AG09309 (cell line): ENCODE measurements around the gene SLC37A4.
A peak's percentile ranks its signal among the peaks of the same experiment; 100 is the strongest.
"Not testable (repeated sequence)": the region's sequence is repeated elsewhere in the genome, so short reads cannot be mapped to it uniquely, and the experiment has no call there.

Experiments
- DNase-seq: peaks from one replicate; pipeline ENCODE4 v3.0.0-alpha.2; 2010; ENCODE audit warnings: low read depth
- H3K4me3 ChIP-seq: 2 replicates; pipeline ENCODE4 v1.5.1; 2011; ENCODE audit warnings: mild to moderate bottlenecking, low read depth, low read length, moderate library complexity; ENCODE audit not compliant: control insufficient read depth
- TF ChIP-seq, protein P1 (sequence below): IDR thresholded peaks from 2 replicates; pipeline ENCODE4 v1.5.1; 2011; ENCODE audit warnings: mild to moderate bottlenecking, low read depth, low read length, inconsistent platforms; ENCODE audit not compliant: insufficient read depth, control insufficient read depth; ENCODE audit errors: missing control alignments

Gene SLC37A4

DNA sequence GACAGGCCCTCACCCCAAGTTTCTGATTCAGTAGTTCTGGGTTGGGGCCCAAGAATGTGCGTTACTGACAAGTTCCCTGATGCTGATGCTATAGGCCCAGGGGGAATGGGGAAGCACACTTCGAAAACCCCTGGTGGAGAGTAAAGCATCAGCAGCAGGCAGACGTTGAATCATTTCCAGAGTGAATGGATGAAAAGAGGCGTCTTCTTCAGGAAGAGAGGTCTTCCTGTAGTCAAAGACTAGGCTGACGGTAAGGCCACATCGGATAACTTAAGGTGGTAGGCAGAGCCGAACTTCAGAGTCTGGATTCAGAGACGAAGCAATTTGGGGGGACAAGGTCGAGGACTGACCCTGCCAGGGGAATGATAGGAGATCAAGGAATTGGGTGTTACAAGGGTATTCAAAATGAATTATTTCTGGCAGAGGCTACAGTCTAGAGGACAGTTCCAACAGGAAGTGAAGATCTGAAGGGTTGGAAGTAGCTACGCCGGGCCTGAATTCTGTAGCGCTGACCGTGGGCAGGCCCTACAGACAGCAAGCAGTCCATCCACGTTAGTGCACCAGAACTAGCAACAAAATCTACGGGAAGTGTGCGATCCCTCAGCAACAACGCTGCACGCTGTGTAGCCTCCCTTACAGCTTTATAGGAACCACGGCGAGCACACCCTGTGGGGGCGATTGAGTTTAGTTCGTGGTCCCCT lies 33.6 kb downstream of the SLC37A4 start:
- TF ChIP-seq, protein P1, sequence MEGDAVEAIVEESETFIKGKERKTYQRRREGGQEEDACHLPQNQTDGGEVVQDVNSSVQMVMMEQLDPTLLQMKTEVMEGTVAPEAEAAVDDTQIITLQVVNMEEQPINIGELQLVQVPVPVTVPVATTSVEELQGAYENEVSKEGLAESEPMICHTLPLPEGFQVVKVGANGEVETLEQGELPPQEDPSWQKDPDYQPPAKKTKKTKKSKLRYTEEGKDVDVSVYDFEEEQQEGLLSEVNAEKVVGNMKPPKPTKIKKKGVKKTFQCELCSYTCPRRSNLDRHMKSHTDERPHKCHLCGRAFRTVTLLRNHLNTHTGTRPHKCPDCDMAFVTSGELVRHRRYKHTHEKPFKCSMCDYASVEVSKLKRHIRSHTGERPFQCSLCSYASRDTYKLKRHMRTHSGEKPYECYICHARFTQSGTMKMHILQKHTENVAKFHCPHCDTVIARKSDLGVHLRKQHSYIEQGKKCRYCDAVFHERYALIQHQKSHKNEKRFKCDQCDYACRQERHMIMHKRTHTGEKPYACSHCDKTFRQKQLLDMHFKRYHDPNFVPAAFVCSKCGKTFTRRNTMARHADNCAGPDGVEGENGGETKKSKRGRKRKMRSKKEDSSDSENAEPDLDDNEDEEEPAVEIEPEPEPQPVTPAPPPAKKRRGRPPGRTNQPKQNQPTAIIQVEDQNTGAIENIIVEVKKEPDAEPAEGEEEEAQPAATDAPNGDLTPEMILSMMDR = peak; percentile 17
- H3K4me3 ChIP-seq = peak overlapping the region; percentile 98
- DNase-seq = no peak

GRCh38 chr11:118991486-118992038 lies 39.1 kb downstream of the SLC37A4 start:
- not testable (repeated sequence) for DNase-seq

GRCh38 chr11:118988280-118988679 lies 42.4 kb downstream of the SLC37A4 start:
- DNase-seq = no peak
- no peak overlapping the region for H3K4me3 ChIP-seq
- TF ChIP-seq, protein P1 = no peak

More at GRCh38 chr11:118991486-118992038, 39.1 kb downstream of the SLC37A4 start:
- not testable (repeated sequence) for H3K4me3 ChIP-seq

DNA sequence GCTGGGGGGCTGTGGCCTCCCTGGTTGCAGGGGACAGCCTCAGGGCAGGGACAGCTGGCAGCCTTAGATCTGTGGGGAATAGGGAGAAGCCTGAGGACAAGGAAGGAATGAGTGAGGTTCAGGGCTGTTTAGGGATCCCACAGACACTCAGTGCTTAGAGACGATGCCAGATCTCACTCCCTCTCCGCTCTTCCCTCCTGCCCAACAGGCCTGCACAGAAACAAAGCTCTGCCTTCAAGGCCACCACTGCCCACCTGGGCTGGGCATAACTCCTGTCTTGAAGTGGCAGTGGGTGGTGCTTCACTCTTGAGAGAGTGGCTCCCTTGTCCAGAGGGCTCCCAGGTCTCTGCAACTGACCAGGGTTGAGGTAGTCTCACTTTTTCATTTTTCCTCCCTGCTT lies 45.9 kb downstream of the SLC37A4 start:
- TF ChIP-seq, protein P1 = no peak
- no peak overlapping the region for H3K4me3 ChIP-seq
- DNase-seq = no peak

DNA sequence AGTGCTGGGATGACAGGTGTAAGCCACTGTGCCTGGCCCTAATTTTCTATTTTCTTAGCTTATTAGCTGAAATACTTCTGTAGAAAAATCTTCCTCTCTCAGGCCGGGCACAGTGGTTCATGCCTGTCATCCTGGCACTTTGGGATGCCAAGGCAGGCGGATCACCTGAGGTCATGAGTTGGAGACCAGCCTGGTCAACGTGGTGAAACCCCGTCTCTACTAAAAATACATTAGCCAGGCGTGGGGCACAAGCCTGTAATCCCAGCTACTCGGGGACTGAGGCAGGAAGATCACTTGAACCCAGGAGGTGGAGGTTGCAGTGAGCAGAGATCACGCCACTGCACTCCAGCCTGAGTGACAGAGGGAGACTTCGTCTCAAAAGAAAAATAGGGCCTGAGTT lies 46.3 kb downstream of the SLC37A4 start:
- not testable (repeated sequence) for H3K4me3 ChIP-seq, DNase-seq

DNA sequence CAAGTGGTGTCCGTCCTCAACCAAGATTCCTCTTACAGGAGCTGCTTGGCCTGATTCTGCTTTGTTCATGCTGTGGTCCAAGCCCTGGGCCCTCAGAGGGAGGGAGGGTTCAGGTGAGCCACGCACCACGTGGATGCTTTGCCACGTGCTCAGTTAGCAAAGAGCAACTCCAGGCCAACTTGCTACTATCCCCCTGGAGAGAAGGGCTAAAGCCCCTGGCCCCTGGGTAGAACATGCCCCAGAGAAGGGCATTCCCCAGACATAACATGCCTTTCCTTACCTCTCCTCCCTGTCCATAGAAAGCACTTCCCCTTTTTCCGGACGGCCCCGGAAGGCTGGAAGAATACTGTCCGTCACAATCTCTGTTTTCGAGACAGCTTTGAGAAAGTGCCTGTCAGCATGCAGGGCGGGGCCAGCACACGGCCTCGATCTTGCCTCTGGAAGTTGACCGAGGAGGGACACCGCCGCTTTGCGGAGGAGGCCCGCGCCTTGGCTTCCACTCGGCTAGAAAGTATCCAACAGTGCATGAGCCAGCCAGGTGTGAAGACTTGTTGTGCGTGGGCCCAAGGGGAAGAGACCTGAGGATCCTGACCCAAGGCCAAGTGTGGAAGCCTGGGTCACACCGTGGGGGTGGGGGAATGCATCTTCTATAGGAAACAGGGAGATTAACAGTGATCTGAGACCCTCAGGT lies 50.3 kb downstream of the SLC37A4 start:
- TF ChIP-seq, protein P1 = no peak
- no peak for DNase-seq

DNA sequence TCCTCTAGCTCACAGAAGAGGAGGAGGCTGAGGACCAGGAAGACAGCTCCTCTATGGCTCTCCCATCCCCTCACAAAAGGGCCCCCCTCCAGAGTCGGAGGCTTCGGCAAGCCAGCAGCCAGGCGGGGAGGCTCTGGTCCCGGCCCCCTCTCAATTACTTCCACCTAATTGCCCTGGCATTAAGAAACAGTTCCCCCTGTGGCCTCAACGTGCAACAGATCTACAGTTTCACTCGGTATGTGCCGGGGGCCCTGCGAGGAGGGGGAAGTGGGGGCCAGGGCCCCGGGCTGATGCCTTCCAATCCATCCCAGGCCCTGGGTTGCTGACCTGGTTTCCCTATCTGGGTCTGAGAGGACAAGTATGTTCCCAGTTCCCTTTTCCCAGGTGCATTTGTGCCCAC lies 51.2 kb downstream of the SLC37A4 start:
- no peak for DNase-seq
- TF ChIP-seq, protein P1 = no peak
- H3K4me3 ChIP-seq = no peak overlapping the region

More for the DNA sequence above, 50.3 kb downstream of the SLC37A4 start:
- H3K4me3 ChIP-seq = no peak overlapping the region
